HuH-7.5 (cell line): ENCODE data around the gene USF2.
"Not testable (repeated sequence)": the region's sequence is repeated elsewhere in the genome, so short reads cannot be mapped to it uniquely, and the experiment has no call there.

Experiments
- DNase-seq: peaks from one replicate; pipeline ENCODE4 v3.0.0; 2011; ENCODE audit warnings: low spot score

The USF2 gene

DNA sequence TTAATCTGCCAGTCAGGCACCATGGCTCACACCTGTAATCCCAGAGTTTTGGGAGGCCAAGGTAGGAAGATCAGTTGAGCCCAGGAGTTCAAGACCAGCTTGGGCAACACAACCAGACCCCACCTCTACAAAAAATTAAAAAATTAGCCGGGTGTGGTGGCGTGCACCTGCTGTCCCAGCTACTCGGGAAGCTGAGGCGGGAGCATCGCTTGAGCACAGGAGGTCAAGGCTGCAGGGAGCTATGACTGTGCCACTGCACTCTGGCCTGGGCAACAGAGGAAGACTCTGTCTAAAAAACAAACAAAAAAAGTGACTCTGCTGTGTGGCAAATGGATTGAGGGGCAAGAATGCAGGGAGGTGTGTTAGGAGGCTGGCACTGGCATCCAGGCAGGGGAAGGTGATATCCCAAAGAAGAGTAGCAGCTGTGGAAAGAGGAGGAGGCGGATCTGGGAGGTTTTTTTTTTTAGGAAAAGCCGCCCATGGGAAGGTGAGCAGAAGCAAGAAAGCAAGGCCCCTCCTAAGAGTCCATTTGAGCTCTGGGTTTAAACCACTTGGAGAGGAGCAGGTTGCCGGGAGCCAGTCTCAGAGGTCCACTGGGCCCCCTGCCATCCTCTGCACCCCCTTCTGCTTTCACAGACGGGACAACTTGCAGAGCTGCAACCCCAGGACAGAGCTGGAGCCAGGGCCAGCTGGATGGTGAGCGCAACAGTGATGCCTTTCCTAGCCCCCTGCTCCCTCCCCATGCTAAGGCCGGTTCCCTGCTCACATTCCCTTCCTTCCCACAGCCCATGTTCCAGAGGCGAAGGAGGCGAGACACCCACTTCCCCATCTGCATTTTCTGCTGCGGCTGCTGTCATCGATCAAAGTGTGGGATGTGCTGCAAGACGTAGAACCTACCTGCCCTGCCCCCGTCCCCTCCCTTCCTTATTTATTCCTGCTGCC, 15.7 kb downstream of the USF2 start:
- no peak for DNase-seq

- DNase-seq = no peak
These were observed 16.3 kb downstream of the USF2 start for GRCh38 chr19:35285095-35285449.

DNA sequence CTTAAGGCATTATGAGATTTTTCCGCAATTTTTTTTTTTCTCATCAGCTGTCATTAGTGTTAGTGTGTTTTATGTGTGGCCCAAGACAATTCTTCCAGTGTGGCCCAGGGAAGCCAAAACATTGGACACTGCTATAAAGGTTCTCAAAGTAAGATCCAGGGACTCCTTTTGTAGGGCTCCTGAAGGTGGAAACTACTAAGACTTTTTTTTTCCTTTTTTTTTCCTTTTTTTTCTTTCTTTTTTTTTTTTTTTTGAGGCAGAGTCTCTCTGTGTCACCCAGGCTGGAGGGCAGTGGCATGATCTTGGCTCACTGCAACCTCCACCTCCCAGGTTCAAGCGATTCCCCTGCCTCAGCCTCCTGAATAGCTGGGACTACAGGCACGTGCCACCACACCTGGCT, 16.7 kb downstream of the USF2 start:
- DNase-seq = not testable (repeated sequence)

GRCh38 chr19:35286101-35286500, 17.3 kb downstream of the USF2 start:
- DNase-seq = not testable (repeated sequence)

GRCh38 chr19:35287713-35288112, 19.0 kb downstream of the USF2 start:
- no peak for DNase-seq

GRCh38 chr19:35288331-35288730, 19.6 kb downstream of the USF2 start:
- DNase-seq = no peak

DNA sequence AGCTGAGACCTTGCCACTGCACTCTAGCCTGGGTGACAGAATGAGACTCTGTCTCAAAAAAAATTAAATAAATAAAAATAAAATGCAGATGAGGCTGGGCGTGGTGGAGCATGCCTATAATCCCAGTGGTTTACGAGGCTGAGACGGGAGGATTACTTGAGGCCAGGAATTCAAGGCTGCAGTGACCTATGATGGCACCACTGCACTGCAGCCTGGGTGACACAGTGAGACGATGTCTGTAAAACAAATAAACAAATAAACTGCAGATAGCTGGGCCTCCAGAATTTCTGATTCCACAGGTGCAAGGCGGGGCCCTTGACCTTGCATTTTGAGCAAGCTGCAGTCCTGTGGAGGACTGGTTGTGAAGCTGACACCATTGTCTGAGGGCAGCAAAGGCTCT, 20.1 kb downstream of the USF2 start:
- no peak for DNase-seq

GRCh38 chr19:35290381-35291127, 21.8 kb downstream of the USF2 start:
- no peak for DNase-seq

DNA sequence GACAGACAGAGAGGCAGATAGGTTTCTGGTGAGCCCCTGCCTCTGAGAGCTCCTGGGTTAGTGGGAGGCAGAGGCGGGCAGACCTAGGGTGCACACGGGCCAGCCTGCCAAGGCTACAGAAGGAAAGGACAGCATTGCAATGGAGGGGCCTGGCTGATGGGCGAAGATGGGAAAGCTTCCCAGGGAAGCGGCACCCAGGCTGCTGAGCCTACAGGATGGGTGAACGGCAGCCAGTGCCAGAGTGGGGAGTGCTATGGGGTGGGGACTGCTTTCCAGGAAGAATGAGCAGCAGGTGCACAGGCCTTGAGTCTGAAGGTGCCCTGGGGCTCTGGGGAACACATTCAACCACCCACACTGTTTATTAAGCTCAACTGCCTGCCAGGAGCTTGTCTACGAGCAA, 22.5 kb downstream of the USF2 start:
- DNase-seq = no peak

GRCh38 chr19:35291916-35292315, 23.2 kb downstream of the USF2 start, which contains the start of gene MAG:
Gene MAG, plus strand, starts transcription at chr19:35292161. Its CDS starts 3,248 bp downstream, at chr19:35295409.
- DNase-seq = no peak

GRCh38 chr19:35292421-35293362, 23.9 kb downstream of the USF2 start:
- no peak for DNase-seq

DNA sequence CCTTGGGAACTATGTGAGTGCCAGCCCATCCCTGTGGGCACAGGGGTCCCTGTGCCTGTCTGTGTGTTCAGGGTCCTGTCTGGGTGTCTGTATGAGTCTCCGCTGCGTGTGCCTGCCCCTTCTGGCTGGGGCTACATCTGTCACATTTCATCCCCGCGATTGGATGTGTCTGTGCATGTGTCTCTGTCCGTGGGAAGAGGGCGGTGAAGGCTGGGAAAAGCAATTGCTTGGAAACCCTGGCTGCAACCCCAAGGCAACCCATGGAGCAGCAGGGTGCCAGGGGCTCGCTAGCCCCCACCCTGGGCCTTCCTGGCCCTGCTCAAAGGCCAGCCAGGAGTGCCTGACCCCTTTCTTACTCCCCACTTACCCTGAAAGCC, 24.6 kb downstream of the USF2 start:
- no peak for DNase-seq

GRCh38 chr19:35293808-35294207, 25.0 kb downstream of the USF2 start:
- DNase-seq = no peak

DNA sequence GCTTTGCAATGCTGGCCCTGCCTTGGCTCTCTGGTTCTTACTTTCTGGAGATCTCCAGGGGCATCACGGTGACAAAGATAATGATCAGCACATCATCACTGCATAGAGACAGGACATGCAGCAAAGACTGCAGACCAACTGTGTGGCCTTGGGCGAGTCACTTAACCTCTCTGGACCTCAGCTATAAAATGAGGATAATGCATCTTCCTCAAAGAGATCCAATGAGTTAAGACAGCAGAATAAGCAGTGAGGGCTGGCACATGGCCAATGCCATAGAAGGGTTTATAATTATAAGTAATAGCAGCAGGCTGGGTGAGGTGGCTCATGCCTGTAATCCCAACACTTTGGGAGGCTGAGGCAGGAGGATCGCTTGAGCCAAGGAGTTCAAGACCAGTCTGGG, 25.6 kb downstream of the USF2 start:
- no peak for DNase-seq

- no peak for DNase-seq
These were observed 26.4 kb downstream of the USF2 start for GRCh38 chr19:35294859-35295791.

GRCh38 chr19:35295792-35296462, 27.2 kb downstream of the USF2 start:
- DNase-seq = no peak

- no peak for DNase-seq
These were observed 28.1 kb downstream of the USF2 start for GRCh38 chr19:35296644-35297514.

DNA sequence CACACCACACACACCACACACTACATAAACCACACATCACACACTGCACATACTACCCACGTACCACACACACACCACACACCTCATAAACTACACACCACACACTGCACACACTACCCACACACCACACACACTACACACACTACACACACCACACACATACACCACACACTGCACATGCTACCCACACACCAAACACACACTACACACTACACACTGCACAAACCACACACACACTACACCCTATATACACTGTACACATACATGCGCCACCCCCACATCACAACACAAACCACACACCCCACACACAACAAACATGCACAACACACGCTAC, 28.7 kb downstream of the USF2 start:
- no peak for DNase-seq

- no peak for DNase-seq
These were observed 29.2 kb downstream of the USF2 start for GRCh38 chr19:35297922-35298321.

DNA sequence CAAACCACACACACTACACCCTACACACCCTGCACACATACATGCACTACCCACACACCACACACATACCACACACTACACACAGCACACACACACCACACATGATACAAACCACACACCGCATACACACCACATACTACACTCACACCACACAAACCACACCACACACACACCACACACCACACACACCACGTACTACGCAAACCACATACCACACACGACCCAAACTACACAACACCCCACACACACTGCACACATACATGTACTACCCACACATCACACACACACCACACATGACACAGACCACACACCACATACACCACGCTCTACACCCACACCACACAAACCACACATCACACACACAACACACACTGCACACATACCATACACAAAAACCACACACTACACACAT, 29.8 kb downstream of the USF2 start:
- no peak for DNase-seq
